HG03442 (cell line): Measurements from ENCODE around the gene OS9.
"Not testable (repeated sequence)": the region's sequence is repeated elsewhere in the genome, so short reads cannot be mapped to it uniquely, and the experiment has no call there.

ENCODE experiments used
- ATAC-seq: cut with Tn5 transposase; IDR thresholded peaks from one replicate; pipeline ENCODE4 v1.9.1; 2021; ENCODE audit warnings: mild to moderate bottlenecking, moderate library complexity; ENCODE audit not compliant: unreplicated experiment

Gene OS9

DNA sequence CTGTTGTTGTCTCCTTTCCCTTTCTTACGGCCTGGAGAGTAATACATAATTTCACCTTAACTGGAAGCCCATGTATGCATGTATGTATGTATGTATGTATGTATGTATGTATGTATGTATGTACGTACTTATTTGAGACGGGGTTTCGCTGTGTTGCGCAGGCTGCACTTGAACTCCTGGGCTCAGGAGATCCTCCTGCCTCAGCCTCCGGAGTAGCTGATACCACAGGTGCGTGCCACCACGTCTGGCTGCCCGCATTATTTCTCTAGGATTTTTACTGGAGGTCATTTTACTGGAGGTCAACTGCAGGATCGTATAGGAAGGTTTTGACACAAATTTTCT lies 644 bp upstream of the OS9 start:
- no peak for ATAC-seq

DNA sequence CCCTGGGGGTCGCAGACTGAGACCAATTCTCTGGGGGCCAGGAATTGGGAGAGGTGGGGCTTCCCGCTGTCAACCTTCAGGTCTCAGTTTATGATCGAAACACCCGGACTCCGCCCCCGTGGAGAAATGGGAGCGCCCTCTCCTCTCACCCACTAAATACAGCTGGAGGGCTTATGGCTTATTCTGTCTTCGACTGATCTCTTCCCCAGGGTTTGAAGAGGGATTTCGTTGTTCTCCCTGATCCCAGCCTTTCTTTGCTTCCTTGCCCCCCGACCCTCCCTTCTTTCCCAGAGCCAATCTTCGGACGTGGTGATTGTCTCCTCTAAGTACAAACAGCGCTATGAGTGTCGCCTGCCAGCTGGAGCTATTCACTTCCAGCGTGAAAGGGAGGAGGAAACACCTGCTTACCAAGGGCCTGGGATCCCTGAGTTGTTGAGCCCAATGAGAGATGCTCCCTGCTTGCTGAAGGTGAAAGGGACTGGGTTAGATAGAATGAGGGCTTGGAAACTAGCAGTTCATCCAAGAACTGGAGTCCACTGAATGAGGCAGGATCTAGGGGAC lies 607 bp downstream of the OS9 start:
- no peak for ATAC-seq

DNA sequence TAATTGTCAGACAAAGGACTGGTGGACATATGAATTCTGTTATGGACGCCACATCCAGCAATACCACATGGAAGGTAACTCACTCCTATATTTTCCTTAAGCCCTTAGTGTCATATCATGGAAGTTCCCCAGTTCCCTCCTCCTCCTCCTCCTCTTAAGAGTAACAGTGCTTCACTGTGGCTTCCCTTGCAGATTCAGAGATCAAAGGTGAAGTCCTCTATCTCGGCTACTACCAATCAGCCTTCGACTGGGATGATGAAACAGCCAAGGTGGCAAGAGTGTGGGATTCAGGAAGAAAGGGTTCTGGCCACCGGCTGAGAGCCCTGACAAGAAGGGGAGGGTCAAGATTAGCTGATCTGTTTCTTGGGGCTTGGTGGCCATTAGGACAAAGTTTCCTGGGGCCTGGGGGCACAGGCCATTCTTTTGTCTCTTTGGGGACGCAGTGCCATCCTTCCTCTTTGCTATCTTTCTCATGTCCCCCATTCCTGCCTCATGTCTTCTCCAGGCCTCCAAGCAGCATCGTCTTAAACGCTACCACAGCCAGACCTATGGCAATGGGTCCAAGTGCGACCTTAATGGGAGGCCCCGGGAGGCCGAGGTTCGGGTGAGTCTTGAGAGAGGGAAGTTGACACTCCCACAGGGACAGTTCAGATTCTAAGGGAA lies 2.0 kb downstream of the OS9 start:
- no peak for ATAC-seq

DNA sequence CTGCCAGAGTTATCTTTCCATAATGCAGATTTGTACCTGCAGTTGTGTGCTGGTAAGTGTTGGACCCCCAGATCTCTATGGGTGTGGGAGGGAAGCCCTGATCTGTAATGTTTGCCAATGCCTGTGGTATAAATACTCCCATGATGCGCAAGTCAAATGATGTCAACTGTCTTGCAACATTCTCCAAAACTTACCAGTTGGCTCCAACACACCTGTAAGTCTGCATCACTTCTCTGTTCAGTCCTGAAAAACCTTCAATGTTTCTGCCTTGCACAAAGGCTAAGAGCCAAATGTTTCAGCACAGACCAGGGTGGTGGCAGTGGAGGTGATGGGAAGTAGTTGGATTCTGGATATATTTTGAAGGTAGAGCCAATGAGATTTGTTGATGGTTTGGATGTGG lies 3.1 kb downstream of the OS9 start:
- ATAC-seq = no peak

DNA sequence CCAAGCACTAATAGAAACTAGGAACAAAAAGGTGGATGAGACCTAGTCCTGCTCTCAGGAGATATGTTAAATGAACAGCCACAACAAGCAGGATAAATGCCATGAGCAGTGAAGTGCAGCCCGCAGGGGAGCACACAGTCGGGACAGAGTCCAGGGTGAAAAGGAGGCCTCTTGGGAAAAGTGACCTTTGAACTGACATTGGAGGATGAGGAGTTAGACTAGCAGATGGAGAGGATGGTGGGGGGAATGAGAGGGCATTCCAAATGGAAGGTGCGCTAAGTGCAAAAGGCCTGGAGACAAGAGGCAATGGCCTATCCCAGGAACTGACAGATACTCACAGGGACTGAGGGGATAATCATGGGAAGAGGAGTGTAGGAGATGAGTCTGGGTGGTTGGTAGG lies 4.5 kb downstream of the OS9 start:
- no peak for ATAC-seq

DNA sequence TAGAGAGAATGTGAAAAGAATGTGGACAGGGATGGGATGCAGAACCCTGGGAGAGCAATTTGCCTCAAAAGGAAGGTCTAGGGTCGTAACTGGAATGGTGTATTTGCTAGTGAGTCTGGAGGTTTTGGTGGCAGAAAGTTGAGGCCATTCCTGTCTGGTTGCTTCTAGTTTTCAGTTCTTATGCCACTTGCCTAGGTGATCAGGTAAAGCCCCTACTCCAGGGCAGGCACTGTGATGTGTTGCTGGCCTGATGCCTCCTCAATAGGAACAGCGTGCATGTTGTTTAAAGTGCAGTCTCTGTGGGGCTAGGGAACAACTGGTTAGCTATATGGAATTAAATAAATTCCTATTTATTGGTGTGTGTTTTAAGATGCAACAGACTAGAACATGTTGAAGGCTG lies 6.4 kb downstream of the OS9 start:
- no peak for ATAC-seq

DNA sequence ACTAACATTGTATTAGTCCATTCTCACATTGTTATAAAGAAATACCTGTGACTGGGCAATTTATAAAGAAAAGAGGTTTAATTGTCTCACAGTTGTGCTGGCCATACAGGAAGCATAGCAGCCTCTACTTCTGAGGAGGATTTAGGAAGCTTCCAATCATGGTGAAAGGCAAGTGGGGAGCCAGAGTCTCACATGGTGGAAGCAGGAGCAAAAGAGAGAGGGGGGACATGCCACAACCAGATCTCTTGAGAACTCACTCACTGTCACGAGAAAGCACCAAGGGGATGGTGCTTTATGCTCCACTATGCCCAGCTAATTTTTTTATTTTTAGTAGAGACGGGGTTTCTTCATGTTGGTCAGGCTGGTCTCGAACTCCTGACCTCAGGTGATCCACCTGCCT lies 13.3 kb downstream of the OS9 start:
- ATAC-seq = no peak

DNA sequence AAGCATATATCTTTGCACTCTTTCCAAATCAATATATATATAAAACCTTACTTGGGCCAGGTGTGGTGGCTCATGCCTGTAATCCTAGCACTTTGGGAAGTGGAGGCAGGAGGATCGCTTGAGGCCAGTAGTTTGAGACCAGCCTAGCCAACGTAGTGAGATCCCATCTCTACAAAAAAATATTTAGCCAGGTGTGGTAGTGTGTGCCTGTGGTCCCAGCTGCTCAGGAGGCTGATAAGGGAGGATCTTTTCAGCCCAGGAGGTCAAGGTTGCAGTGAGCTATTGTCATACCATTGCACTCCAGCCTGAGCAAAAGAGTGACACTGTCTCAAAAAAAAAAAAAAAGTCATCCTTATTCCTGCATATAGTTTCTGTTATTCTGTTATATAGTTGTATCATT lies 14.4 kb downstream of the OS9 start:
- ATAC-seq = no peak

DNA sequence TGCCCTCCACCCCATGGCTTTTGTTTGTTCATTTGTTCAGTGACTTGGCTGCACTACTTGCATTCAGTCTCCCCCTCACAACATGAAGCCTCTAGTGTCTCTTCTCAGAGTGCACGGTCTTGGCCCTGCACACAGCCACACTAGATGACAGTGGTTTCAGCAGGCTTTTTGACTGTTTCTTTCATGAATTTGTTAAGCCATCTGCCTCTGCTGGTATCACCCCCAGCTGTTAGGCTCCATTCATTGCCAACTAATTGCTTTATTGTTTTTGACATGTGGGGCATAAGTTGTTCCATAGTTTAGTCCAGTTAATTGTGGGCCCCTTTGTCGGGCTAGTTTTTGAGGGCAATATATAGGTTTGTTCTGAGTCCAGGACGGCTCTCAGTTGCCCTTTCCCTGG lies 18.8 kb downstream of the OS9 start:
- ATAC-seq = no peak

DNA sequence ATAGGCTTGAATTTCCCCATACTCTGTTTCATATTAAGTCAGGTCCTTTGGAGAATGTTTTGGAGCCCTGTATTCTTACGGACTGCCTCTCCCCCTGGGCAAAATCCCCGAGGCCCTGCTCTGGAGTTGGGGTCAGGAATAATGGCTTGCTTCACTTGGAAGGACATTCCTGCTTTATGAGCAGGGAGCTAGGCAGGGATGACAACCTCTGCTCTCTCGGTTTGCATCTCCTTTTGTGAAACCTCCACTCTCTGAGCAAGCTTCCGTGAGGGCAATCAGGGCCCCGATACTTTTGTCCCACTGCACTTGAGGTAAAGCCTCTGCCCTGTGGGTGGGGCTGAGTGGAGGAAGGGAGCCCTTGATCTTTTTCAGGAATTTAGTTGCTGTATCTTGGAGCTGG lies 19.3 kb downstream of the OS9 start:
- ATAC-seq = no peak

DNA sequence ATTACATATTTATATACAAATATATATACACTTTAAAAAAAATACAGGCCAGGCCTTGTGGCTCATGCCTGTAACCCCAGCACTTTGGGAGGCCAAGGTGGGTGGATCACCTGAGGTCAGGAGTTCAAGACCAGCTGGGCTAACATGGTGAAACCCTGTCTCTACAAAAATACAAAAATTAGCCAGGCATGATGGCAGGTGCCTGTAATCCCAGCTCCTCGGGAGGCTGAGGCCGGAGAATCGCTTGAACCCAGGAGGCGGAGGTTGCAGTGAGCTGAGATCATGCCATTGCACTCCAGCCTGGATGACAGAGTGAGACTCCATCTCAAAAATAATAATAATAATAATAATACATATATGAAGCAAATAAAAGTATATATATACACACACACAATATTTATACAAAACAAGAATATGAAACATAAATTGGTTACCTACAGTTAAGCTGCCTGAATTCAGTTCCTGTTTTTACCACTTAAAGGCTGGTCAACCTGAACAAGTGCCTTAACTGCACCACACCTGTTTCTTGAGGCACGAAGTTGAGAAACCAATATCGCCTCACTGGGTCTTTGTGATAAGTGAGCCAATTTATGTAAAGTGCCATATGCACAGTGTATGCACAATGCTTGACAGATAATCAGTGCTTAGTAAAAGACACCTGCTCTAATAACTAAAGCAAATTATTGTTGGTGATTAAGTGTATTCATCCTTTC lies 21.3 kb downstream of the OS9 start:
- ATAC-seq = not testable (repeated sequence)

DNA sequence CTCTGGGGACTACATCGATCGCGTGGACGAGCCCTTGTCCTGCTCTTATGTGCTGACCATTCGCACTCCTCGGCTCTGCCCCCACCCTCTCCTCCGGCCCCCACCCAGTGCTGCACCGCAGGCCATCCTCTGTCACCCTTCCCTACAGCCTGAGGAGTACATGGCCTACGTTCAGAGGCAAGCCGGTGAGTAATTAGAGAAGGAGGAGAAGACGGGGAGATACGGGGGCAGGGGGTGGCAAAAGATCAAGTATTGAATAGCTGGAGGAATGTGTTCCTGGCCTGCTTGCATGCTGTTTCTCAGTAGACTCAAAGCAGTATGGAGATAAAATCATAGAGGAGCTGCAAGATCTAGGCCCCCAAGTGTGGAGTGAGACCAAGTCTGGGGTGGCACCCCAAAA lies 21.9 kb downstream of the OS9 start:
- ATAC-seq = no peak

DNA sequence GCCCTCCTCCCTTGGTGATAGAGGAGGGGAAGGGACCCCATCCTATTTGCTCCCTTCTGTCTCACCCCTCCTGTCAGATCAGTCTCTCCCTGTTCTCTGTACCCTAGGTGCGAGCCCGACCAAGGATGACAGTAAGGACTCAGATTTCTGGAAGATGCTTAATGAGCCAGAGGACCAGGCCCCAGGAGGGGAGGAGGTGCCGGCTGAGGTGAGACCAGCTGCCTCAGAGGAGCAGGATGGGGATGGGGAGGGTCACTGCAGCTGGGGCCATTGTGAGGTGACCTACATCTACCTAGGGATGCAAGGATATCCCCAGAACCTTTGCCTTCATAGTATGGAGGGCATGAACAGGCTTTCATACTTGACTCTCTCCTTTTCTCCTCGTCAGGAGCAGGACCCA lies 22.4 kb downstream of the OS9 start:
- ATAC-seq = no peak

DNA sequence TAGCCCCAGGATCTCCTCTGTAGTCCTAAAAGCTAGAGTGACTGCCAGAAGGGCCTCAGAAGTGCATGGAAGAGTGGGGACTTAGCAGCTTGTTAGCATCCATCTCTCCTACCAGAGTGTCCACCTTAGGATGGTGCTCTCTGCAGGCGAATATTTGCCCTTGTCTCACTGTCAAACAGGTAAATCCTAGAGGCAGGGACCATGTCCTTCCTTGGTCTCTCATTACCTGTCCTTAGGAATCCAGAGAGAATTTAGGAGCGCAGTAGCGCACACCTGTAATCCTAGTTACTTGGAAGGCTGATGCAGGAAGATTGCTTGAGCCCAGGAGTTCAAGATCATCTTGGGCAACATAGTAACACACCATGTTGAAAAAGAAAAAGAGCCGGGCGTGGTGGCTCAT lies 23.2 kb downstream of the OS9 start:
- ATAC-seq = no peak

DNA sequence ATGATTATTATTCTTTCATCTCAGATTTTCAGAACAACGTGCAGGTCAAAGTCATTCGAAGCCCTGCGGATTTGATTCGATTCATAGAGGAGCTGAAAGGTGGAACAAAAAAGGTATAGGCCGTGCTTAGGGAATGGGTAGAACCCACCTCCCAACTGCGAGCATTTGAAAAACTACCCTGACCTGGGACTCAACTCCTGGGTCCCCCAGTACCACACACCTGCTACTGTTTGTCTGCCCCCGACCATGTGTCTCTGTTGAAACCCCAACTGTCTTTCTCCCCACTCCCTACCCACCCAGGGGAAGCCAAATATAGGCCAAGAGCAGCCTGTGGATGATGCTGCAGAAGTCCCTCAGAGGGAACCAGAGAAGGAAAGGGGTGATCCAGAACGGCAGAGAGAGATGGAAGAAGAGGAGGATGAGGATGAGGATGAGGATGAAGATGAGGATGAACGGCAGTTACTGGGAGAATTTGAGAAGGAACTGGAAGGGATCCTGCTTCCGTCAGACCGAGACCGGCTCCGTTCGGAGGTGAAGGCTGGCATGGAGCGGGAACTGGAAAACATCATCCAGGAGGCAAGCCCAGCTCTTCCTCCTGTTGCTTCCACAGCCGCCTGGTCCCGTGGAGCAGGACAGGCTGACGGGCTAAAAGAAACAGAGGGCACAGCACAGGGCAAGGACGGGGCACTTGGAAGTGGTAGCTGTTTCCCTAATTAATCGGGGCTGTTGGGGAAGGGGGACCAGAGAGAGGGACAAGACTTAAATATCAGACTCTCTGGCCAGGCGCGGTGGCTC lies 24.1 kb downstream of the OS9 start:
- ATAC-seq = no peak

DNA sequence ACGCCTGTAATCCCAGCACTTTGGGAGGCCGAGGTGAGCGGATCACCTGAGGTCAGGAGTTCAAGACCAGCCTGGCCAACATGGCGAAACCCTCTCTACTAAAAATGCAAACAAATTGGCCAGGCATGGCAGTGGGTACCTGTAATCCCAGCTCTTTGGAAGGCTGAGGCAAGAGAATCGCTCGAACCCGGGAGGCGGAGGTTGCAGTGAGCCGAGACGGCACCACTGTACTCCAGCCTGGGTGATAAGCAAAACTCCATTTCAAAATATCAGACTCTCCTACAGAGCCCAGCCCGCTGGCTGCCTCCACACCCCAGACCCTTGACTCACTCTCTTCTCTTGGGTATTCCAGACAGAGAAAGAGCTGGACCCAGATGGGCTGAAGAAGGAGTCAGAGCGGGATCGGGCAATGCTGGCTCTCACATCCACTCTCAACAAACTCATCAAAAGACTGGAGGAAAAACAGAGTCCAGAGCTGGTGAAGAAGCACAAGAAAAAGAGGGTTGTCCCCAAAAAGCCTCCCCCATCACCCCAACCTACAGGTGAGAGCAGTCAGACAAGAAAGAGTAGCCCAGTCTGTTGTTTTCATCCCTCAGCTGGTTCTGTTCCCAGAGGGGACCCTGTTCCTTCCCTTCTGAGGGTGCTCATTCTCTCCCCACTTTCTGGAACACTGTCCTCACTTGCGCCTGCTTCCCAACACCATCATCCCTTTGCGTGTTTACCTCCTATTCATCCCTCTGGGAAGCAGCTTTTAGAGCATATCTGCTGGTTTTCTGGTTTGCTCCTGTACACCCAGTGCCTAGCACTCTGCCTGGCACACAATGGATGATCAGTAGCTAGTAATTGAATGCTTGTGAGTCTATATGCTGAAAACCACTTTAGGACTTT lies 25.0 kb downstream of the OS9 start:
- no peak for ATAC-seq

DNA sequence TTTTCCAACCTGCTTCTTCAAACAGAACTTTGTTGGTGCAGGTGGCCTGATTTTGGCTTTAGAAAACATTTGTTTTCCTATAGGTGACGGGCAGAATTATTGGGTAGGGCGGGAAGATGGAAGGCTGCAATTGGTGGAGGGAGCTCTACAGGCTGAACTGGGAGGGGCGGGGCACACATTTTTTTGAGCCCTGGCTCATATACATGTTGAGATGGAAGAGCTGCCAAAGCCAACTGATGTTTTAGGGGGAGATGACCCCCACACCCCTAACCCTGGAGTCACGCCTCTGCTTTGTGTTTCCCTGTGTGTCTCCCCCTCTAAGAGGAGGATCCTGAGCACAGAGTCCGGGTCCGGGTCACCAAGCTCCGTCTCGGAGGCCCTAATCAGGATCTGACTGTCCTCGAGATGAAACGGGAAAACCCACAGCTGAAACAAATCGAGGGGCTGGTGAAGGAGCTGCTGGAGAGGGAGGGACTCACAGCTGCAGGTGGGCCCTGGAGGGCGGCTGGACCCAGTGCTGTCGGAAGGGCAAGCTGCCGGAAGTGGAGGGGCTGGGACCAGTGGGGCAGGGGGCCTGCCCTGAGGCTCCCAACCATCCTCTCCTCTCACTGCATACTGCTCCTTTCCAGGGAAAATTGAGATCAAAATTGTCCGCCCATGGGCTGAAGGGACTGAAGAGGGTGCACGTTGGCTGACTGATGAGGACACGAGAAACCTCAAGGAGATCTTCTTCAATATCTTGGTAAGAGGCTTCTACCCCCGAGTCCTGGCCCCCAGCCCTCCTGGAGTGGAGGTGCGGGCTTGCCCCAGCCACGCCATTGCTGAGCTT lies 26.1 kb downstream of the OS9 start:
- no peak for ATAC-seq

DNA sequence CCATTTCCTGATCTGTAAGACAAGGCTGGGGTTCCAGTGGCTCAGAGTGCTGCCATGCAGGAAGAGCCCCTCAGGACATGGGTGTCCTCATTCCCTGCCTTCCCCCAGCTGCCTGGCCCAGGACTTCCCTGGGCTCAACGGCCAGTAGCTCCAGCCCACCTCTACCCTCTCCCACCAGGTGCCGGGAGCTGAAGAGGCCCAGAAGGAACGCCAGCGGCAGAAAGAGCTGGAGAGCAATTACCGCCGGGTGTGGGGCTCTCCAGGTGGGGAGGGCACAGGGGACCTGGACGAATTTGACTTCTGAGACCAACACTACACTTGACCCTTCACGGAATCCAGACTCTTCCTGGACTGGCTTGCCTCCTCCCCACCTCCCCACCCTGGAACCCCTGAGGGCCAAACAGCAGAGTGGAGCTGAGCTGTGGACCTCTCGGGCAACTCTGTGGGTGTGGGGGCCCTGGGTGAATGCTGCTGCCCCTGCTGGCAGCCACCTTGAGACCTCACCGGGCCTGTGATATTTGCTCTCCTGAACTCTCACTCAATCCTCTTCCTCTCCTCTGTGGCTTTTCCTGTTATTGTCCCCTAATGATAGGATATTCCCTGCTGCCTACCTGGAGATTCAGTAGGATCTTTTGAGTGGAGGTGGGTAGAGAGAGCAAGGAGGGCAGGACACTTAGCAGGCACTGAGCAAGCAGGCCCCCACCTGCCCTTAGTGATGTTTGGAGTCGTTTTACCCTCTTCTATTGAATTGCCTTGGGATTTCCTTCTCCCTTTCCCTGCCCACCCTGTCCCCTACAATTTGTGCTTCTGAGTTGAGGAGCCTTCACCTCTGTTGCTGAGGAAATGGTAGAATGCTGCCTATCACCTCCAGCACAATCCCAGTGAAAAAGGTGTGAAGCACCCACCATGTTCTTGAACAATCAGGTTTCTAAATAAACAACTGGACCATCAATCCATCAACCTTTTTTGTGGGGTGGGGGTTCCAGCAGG lies 27.0 kb downstream of the OS9 start:
- no peak for ATAC-seq
